Body of pancreas (tissue), 4 donors: ENCODE measurements around the gene RPS6KB2. TPM values are rescaled to one million over a fixed set of nuclear protein-coding genes. Genes with fewer than 3 reads are reported as not detected.

ENCODE experiments used
- ATAC-seq: fragments of 150-250 bp; one replicate; pipeline ENCODE4 v1.9.1; 2016
- DNase-seq, 4 donors: peaks; one replicate each; pipeline ENCODE4 v3.0.0-alpha.2; 2019
- H3K27ac ChIP-seq, 4 donors: fragments of 200-600 bp; sonication (generic); 1 replicate in 3 of 4; 2 replicates in 1 of 4; pipeline versions ENCODE4 v1.5.1 to v1.6.1; 2016 to 2019; ENCODE audit warnings: mild to moderate bottlenecking in 1 of 4, mixed read lengths in 1 of 4, moderate library complexity in 1 of 4
- H3K27me3 ChIP-seq, 2 donors: fragments of 200-600 bp; sonication (generic); one replicate each; pipeline ENCODE4 v1.6.0; 2016; ENCODE audit warnings: mild to moderate bottlenecking in 1 of 2
- H3K36me3 ChIP-seq, 2 donors: fragments of 200-600 bp; sonication (generic); replicated peaks in 1 of 2; 2 replicates each; pipeline ENCODE4 v1.5.1; 2016; ENCODE audit warnings: low read depth in 2 of 2; ENCODE audit not compliant: insufficient read depth in 1 of 2
- H3K4me1 ChIP-seq: fragments of 200-600 bp; sonication (generic); one replicate; pipeline ENCODE4 v1.6.0; 2016
- H3K4me3 ChIP-seq, 2 donors: fragments of 200-600 bp; sonication (generic); 1 replicate in 1 of 2; 2 replicates in 1 of 2; pipeline ENCODE4 v1.5.1; 2016 to 2019
- H3K9me3 ChIP-seq, 3 donors: fragments of 200-600 bp; sonication (generic); 1 replicate in 2 of 3; 2 replicates in 1 of 3; pipeline ENCODE4 v1.5.1; 2016
- CTCF ChIP-seq, 7 experiments: fragments of 450-650 bp in 4 of 7; fragments of 200-600 bp in 3 of 7; sonication (generic) in 3 of 7; IDR thresholded peaks; one replicate each; pipeline ENCODE4 v1.5.1; 2016 to 2019; ENCODE audit warnings: antibody characterized with exemption in 7 of 7
- POLR2A ChIP-seq, 3 donors: fragments of 450-650 bp; IDR thresholded peaks; one replicate each; pipeline ENCODE4 v1.6.1; 2016; ENCODE audit warnings: antibody characterized with exemption in 3 of 3, mild to moderate bottlenecking in 2 of 3
- WGBS, 2 donors: methylation state at CpG; one replicate each; pipeline ENCODE4 v1.1.5; 2017; 5-methylcytosine and 5-hydroxymethylcytosine counted together
- intact Hi-C: fragments of 100-400 bp; cut with DNase I; formaldehyde crosslinking; loops from one replicate; pipeline ENCODE4 v1.15.1; 2023
- total RNA-seq, 2 donors: library from RNA; depleted of rRNA; stranded (reverse); fragments of >200 nt; gene quantifications; one replicate each; pipeline ENCODE4 v1.1.0, GENCODE V29; 2016

RPS6KB2 gene
- total RNA-seq, 2 donors from 2014 or later = 34.9 to 36.1 TPM

GRCh38 chr11:67404515-67405195 is 23.6 kb upstream of the RPS6KB2 start:
- H3K4me1 ChIP-seq = peaks cover 21% of the 10 kb centered on the region
- WGBS, 2 donors = 45 to 65% methylated on average over 4 to 13 of the region's 13 CpGs

GRCh38 chr11:67405196-67405567 is 23.1 kb upstream of the RPS6KB2 start:
- no peaks in the 10 kb centered on the region for H3K36me3 ChIP-seq
- TF ChIP-seq CTCF (IDR thresholded peaks at IDR 0.05) (no peak), POLR2A (IDR thresholded peaks at IDR 0.05) (no peak)
- peaks cover 19% of the 10 kb centered on the region for H3K4me1 ChIP-seq
- no peak for ATAC-seq
- no peak overlapping the region for H3K4me3 ChIP-seq
- intact Hi-C loops = no loop called here
- no peaks in the 10 kb centered on the region for H3K9me3 ChIP-seq
- WGBS, 2 donors = 85% methylated on average over 6 of the region's 6 CpGs; no CpG with 5 or more reads in 1 of the 2 donors
- no peak for DNase-seq
- H3K27ac ChIP-seq = no peak overlapping the region
- no peaks in the 10 kb centered on the region for H3K27me3 ChIP-seq

More at GRCh38 chr11:67404515-67405195, 23.6 kb upstream of the RPS6KB2 start:
- no peaks in the 10 kb centered on the region for H3K27me3 ChIP-seq
- H3K4me3 ChIP-seq = no peak overlapping the region
- no peak for DNase-seq
- H3K9me3 ChIP-seq = no peaks in the 10 kb centered on the region
- intact Hi-C loops = no loop called here
- no peaks in the 10 kb centered on the region for H3K36me3 ChIP-seq
- H3K27ac ChIP-seq = no peak overlapping the region
- TF ChIP-seq POLR2A (IDR thresholded peaks at IDR 0.05) = no peak
- ATAC-seq = no peak

- DNase-seq (no peak), ATAC-seq (no peak)
- Histone ChIP-seq H3K4me1 (peaks cover 18% of the 10 kb centered on the region), H3K36me3 (no peaks in the 10 kb centered on the region), H3K9me3 (no peaks in the 10 kb centered on the region), H3K27me3 (no peaks in the 10 kb centered on the region), H3K4me3 (no peak overlapping the region), H3K27ac (no peak overlapping the region)
- intact Hi-C loops = no loop called here
- TF ChIP-seq CTCF (IDR thresholded peaks at IDR 0.05) (no peak), POLR2A (IDR thresholded peaks at IDR 0.05) (no peak)
- WGBS, 2 donors = 42 to 80% methylated on average over 1 to 6 of the region's 9 CpGs
These were observed 22.5 kb upstream of the RPS6KB2 start for GRCh38 chr11:67405688-67406339.

GRCh38 chr11:67406420-67406968 is 21.8 kb upstream of the RPS6KB2 start:
- no peak for DNase-seq
- Histone ChIP-seq H3K27me3 (no peaks in the 10 kb centered on the region), H3K9me3 (no peaks in the 10 kb centered on the region), H3K27ac (no peak overlapping the region), H3K4me1 (peaks cover 14% of the 10 kb centered on the region), H3K4me3 (no peak overlapping the region), H3K36me3 (no peaks in the 10 kb centered on the region)
- WGBS, 2 donors = 72 to 85% methylated on average over 5 to 16 of the region's 18 CpGs
- intact Hi-C loops = no loop called here
- no peak for TF ChIP-seq POLR2A (IDR thresholded peaks at IDR 0.05)
- TF ChIP-seq CTCF (IDR thresholded peaks at IDR 0.05) = no peak
- ATAC-seq = no peak

GRCh38 chr11:67406969-67407687 is 21.2 kb upstream of the RPS6KB2 start:
- no peak overlapping the region for H3K27ac ChIP-seq
- intact Hi-C loops = no loop called here
- peaks cover 12% of the 10 kb centered on the region for H3K4me1 ChIP-seq
- H3K36me3 ChIP-seq = no peaks in the 10 kb centered on the region
- H3K4me3 ChIP-seq = no peak overlapping the region
- no peak for DNase-seq
- WGBS, 2 donors = 19 to 37% methylated on average over 10 to 12 of the region's 12 CpGs
- TF ChIP-seq CTCF (IDR thresholded peaks at IDR 0.05) (no peak), POLR2A (IDR thresholded peaks at IDR 0.05) (no peak)
- ATAC-seq = no peak
- no peaks in the 10 kb centered on the region for H3K27me3 ChIP-seq
- no peaks in the 10 kb centered on the region for H3K9me3 ChIP-seq
